HL-60 (cell line): ENCODE measurements around the gene NAGA.
A peak's percentile ranks its signal among the peaks of the same experiment; 100 is the strongest.
"Not testable (repeated sequence)": the region's sequence is repeated elsewhere in the genome, so short reads cannot be mapped to it uniquely, and the experiment has no call there.

Experiments
- DNase-seq, 2 experiments: peaks; one replicate each; pipeline ENCODE4 v3.0.0-alpha.2; 2010 to 2020; ENCODE audit warnings: low read depth in 1 of 2, low spot score in 1 of 2
- H3K27ac ChIP-seq: fragments of 250-450 bp; sonication (Bioruptor Pico); replicated peaks from 2 replicates; pipeline ENCODE4 v1.5.1; 2020; ENCODE audit warnings: mild to moderate bottlenecking, moderate library complexity
- H3K27me3 ChIP-seq: fragments of 250-450 bp; sonication (Bioruptor Pico); 2 replicates; pipeline ENCODE4 v1.5.1; 2021; ENCODE audit warnings: mild to moderate bottlenecking, moderate library complexity; ENCODE audit not compliant: insufficient read depth, poor library complexity, severe bottlenecking
- H3K4me3 ChIP-seq: replicated peaks from 2 replicates; pipeline ENCODE4 v1.5.1; 2011; ENCODE audit warnings: mild to moderate bottlenecking, control low read depth, low read length; ENCODE audit not compliant: insufficient read depth
- GABPA ChIP-seq: IDR thresholded peaks from 2 replicates; pipeline ENCODE4 v1.6.1; 2012; ENCODE audit warnings: low read depth
- POLR2AphosphoS5 ChIP-seq: IDR thresholded peaks from 2 replicates; pipeline ENCODE4 v1.6.1; 2012; ENCODE audit warnings: low read depth
- SPI1 ChIP-seq: IDR thresholded peaks from 2 replicates; pipeline ENCODE4 v1.6.1; 2012; ENCODE audit warnings: low read depth, mild to moderate bottlenecking, borderline replicate concordance
- long read RNA-seq: library from polyadenylated mRNA; unstranded; transcript quantifications from one replicate; pipeline ENCODE4 v2.0.0, GENCODE V29; 2020
- TF ChIP-seq, protein P1 (sequence below): IDR thresholded peaks from 2 replicates; pipeline ENCODE4 v1.6.1; 2012; ENCODE audit warnings: low read depth; ENCODE audit not compliant: insufficient replicate concordance
- TF ChIP-seq, protein P2 (sequence below): IDR thresholded peaks from one replicate; pipeline ENCODE4 v1.5.1; 2011; ENCODE audit warnings: low read length, control low read depth, inconsistent platforms; ENCODE audit not compliant: insufficient read depth

The NAGA gene
- long read RNA-seq, transcript NAGA-203 (10 exons, 1,856 nt), result minor isoform, 15 of 127 reads
- long read RNA-seq, transcript NAGA-201 (9 exons, 3,694 nt), result major isoform, 54 of 127 reads
- long read RNA-seq, transcript NAGA-202 (10 exons, 1,869 nt), result minor isoform, 9 of 127 reads
- long read RNA-seq, partial matches to known transcripts, result 6 of 127 reads
- long read RNA-seq, other reads (novel, unspliced or antisense), result 43 of 127 reads

DNA sequence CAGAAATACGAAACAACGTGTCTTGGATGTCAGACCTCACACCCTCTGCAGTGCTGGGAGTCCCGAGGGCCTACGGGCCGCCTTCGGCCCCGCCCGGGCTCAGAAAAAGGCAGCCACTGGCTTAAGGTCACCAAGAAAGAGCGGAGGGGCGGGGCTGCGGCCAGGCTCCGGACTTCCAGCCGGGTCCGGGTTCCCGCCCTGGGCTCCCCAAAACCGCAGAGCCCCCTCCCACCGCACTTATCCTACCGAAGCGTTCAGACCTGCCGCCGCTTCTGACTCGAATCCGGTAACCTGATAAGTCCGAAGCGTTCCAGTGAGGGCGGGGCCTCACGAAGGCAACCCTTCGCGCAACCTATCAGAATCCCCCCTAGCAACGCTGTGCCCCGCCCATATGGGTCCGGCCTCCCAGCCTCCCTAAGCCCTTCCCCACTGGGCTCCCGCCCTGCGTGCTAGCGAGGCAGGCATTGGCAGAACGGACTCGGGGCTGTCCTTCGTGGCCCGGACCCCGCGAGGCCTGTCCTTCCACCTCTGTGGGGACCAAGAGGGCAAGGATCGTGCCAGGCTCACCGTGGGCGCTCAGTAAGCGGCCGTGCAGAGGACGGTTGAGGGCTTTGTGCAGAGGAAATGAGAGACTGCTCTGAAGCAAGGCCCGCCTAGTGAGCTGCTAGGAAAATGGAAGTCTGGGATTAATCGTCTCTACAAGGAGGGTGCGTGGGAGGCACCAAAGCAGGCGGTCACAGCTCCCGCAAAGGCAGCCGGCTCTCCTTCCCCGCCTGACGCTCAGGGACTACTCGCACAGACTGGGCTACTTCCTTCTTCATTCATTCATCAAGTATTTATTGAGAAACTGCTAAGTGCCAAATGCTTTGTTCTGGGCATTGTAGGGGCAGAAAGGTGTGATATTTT is at the start of gene NAGA:
TSS of gene NAGA (minus strand) at position 296 of the 906 bp plus-strand sequence. CDS start 515 bp downstream, outside the sequence.
- TF ChIP-seq GABPA, result no peak
- peak; percentile 81 for TF ChIP-seq POLR2AphosphoS5
- TF ChIP-seq, protein P1, sequence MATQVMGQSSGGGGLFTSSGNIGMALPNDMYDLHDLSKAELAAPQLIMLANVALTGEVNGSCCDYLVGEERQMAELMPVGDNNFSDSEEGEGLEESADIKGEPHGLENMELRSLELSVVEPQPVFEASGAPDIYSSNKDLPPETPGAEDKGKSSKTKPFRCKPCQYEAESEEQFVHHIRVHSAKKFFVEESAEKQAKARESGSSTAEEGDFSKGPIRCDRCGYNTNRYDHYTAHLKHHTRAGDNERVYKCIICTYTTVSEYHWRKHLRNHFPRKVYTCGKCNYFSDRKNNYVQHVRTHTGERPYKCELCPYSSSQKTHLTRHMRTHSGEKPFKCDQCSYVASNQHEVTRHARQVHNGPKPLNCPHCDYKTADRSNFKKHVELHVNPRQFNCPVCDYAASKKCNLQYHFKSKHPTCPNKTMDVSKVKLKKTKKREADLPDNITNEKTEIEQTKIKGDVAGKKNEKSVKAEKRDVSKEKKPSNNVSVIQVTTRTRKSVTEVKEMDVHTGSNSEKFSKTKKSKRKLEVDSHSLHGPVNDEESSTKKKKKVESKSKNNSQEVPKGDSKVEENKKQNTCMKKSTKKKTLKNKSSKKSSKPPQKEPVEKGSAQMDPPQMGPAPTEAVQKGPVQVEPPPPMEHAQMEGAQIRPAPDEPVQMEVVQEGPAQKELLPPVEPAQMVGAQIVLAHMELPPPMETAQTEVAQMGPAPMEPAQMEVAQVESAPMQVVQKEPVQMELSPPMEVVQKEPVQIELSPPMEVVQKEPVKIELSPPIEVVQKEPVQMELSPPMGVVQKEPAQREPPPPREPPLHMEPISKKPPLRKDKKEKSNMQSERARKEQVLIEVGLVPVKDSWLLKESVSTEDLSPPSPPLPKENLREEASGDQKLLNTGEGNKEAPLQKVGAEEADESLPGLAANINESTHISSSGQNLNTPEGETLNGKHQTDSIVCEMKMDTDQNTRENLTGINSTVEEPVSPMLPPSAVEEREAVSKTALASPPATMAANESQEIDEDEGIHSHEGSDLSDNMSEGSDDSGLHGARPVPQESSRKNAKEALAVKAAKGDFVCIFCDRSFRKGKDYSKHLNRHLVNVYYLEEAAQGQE, result no peak
- no peaks in the 10 kb centered on the region for H3K27me3 ChIP-seq
- peak; percentile 97 to 98 for DNase-seq
- H3K27ac ChIP-seq, result peak within 1 kb of the TSS; percentile 77
- H3K4me3 ChIP-seq, result peak within 1 kb of the TSS; percentile 52

GRCh38 chr22:42116848-42117424 is 46.3 kb upstream of the NAGA start:
- TF ChIP-seq, protein P2, sequence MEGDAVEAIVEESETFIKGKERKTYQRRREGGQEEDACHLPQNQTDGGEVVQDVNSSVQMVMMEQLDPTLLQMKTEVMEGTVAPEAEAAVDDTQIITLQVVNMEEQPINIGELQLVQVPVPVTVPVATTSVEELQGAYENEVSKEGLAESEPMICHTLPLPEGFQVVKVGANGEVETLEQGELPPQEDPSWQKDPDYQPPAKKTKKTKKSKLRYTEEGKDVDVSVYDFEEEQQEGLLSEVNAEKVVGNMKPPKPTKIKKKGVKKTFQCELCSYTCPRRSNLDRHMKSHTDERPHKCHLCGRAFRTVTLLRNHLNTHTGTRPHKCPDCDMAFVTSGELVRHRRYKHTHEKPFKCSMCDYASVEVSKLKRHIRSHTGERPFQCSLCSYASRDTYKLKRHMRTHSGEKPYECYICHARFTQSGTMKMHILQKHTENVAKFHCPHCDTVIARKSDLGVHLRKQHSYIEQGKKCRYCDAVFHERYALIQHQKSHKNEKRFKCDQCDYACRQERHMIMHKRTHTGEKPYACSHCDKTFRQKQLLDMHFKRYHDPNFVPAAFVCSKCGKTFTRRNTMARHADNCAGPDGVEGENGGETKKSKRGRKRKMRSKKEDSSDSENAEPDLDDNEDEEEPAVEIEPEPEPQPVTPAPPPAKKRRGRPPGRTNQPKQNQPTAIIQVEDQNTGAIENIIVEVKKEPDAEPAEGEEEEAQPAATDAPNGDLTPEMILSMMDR, result no peak
- TF ChIP-seq GABPA, result no peak
- TF ChIP-seq POLR2AphosphoS5, result no peak
- no peak for TF ChIP-seq SPI1
- TF ChIP-seq, protein P1, result no peak
- no peaks in the 10 kb centered on the region for H3K27me3 ChIP-seq
- H3K27ac ChIP-seq, result no peak overlapping the region
- DNase-seq, result no peak
- no peak overlapping the region for H3K4me3 ChIP-seq

GRCh38 chr22:42115420-42115830 is 44.8 kb upstream of the NAGA start:
- not testable (repeated sequence) for H3K4me3 ChIP-seq, H3K27ac ChIP-seq, DNase-seq

GRCh38 chr22:42114721-42115120 is 44.1 kb upstream of the NAGA start:
- H3K27me3 ChIP-seq, result no peaks in the 10 kb centered on the region
- TF ChIP-seq, protein P2, result no peak
- TF ChIP-seq POLR2AphosphoS5, result no peak
- TF ChIP-seq GABPA, result no peak
- TF ChIP-seq, protein P1, result no peak
- no peak for TF ChIP-seq SPI1
- H3K4me3 ChIP-seq, result no peak overlapping the region
- no peak overlapping the region for H3K27ac ChIP-seq
- DNase-seq, result peak in 1 of 2 experiments; percentile 14

More at GRCh38 chr22:42115420-42115830, 44.8 kb upstream of the NAGA start:
- not testable (repeated sequence) for H3K27me3 ChIP-seq

DNA sequence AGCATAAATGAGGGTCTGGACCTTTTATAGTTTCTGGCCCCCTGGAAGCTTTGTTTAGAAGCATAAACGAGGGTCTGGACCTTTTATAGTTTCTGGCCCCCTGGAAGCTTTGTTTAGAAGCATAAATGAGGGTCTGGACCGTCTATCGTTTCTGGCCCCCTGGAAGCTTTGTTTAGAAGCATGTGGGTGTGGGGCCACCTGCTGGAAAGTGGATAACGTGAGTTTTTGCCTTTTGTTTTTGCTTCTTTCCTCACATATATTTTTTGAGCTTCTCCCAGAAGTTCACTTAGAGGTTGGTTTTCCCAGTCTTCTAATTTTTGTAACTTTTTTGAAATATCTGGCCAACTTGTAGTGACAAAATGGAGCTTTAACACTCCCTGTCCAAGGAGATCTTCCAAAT is 42.2 kb upstream of the NAGA start:
- not testable (repeated sequence) for H3K27me3 ChIP-seq, H3K27ac ChIP-seq, H3K4me3 ChIP-seq, DNase-seq
